Loucy (cell line): Measurements from ENCODE around the gene SEMA3F.
A peak's percentile ranks its signal among the peaks of the same experiment; 100 is the strongest.

Source experiments
- H2AFZ ChIP-seq: fragments of 200-600 bp; sonication (generic); 2 replicates; pipeline ENCODE4 v1.6.0; 2016; ENCODE audit warnings: antibody characterized with exemption, mild to moderate bottlenecking, low read length, moderate library complexity
- H3F3A ChIP-seq: fragments of 200-600 bp; 2 replicates; pipeline ENCODE4 v1.6.0; 2016; ENCODE audit warnings: antibody characterized with exemption, low read depth, mild to moderate bottlenecking
- H3K27me3 ChIP-seq: fragments of 200-600 bp; sonication (generic); 2 replicates; pipeline ENCODE4 v1.6.1; 2014; ENCODE audit warnings: low read length, mild to moderate bottlenecking; ENCODE audit not compliant: insufficient read depth, poor library complexity, severe bottlenecking
- H3K36me3 ChIP-seq: fragments of 200-600 bp; sonication (generic); 2 replicates; pipeline ENCODE4 v1.6.1; 2016; ENCODE audit warnings: low read length; ENCODE audit not compliant: insufficient read depth
- H3K4me1 ChIP-seq: fragments of 200-600 bp; sonication (generic); 2 replicates; pipeline ENCODE4 v1.5.1; 2014; ENCODE audit warnings: low read length, mild to moderate bottlenecking; ENCODE audit not compliant: insufficient read depth, poor library complexity, severe bottlenecking
- H3K4me2 ChIP-seq: fragments of 200-600 bp; sonication (generic); 2 replicates; pipeline ENCODE4 v1.6.0; 2014; ENCODE audit warnings: antibody characterized with exemption, low read length, low read depth, mild to moderate bottlenecking; ENCODE audit not compliant: poor library complexity, severe bottlenecking
- H3K4me3 ChIP-seq: fragments of 200-600 bp; sonication (generic); 2 replicates; pipeline ENCODE4 v1.5.1; 2014; ENCODE audit warnings: low read length, mild to moderate bottlenecking, mixed read lengths; ENCODE audit not compliant: poor library complexity, severe bottlenecking
- H3K79me2 ChIP-seq: fragments of 200-600 bp; sonication (generic); 2 replicates; pipeline ENCODE4 v1.6.1; 2014; ENCODE audit warnings: low read length; ENCODE audit not compliant: insufficient read depth
- H3K9ac ChIP-seq: fragments of 200-600 bp; sonication (generic); 2 replicates; pipeline ENCODE4 v1.6.0; 2014; ENCODE audit warnings: mild to moderate bottlenecking, low read depth, low read length, moderate library complexity; ENCODE audit not compliant: poor library complexity, severe bottlenecking
- H3K9me2 ChIP-seq: fragments of 200-600 bp; sonication (generic); replicated peaks from 2 replicates; pipeline ENCODE4 v1.6.1; 2016; ENCODE audit warnings: low read depth, low read length, mixed read lengths
- H3K9me3 ChIP-seq: fragments of 200-600 bp; sonication (generic); 2 replicates; pipeline ENCODE4 v1.6.1; 2014; ENCODE audit warnings: mild to moderate bottlenecking, antibody characterized with exemption, low read length, low read depth; ENCODE audit not compliant: insufficient read depth
- H4K20me1 ChIP-seq: fragments of 200-600 bp; sonication (generic); 2 replicates; pipeline ENCODE4 v1.6.0; 2014; ENCODE audit warnings: antibody characterized with exemption, low read length, mild to moderate bottlenecking; ENCODE audit not compliant: insufficient read depth, poor library complexity, severe bottlenecking
- EZH2phosphoT487 ChIP-seq: fragments of 200-600 bp; IDR thresholded peaks from 2 replicates; pipeline ENCODE4 v1.6.1; 2018; ENCODE audit warnings: antibody characterized with exemption, mild to moderate bottlenecking, moderate library complexity, borderline replicate concordance
- TF ChIP-seq, protein P1 (sequence below): fragments of 200-600 bp; sonication (generic); conservative IDR thresholded peaks from 2 replicates; pipeline ENCODE4 v1.5.1; 2014; ENCODE audit warnings: mild to moderate bottlenecking, antibody characterized with exemption, low read length

The SEMA3F gene

DNA sequence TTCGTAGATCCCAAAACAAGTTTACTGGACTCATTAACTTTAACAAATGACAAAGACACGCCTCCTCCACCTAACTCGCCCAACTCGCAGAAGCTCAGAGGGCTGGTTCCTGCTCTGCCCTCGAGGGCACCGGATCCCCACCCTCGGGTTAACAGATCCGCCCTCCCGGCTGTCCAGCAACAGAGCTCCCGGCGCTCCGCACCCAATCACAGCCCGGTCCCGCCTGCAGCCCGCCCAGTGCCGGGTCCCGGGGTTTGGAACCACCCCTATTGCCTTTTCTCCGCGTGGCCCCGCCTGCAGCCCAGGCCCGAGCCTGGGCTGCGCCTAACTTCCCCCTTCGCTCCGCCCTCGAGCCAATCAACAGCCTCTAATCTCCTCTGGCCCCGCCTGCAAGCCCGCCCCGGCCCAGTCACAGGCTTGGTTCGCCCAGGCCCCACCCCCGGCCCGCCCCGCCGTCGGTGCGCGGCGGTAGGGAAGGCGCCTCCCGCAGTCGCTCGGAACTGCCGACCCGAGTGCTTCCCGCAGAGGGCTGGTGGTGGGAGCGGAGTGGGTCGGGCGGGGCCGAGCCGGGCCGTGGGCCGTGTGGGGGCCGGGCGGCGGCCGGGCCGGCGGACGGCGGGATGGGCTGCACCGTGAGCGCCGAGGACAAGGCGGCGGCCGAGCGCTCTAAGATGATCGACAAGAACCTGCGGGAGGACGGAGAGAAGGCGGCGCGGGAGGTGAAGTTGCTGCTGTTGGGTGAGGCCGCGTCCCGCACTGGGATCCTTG lies 80.8 kb downstream of the SEMA3F start, which contains the start of gene GNAI2:
Gene GNAI2, plus strand, starts transcription at position 489 of the 768 bp plus-strand sequence. Its CDS starts 132 bp downstream, at position 621.
- Histone ChIP-seq H3K27me3 (peaks cover 5% of the 10 kb centered on the region), H3K79me2 (peaks cover 52% of the 10 kb centered on the region), H3K9ac (peak within 1 kb of the TSS; percentile 95), H3K36me3 (no peaks in the 10 kb centered on the region; the same call in 1 of the 2 replicates), H3K4me1 (peaks cover 35% of the 10 kb centered on the region), H3K4me3 (peak within 1 kb of the TSS; percentile 88), H3K9me2 (no peaks in the 10 kb centered on the region), H3K4me2 (peak within 1 kb of the TSS; percentile 99), H4K20me1 (peaks cover 41% of the 10 kb centered on the region), H3F3A (no peaks in the 10 kb centered on the region), H2AFZ (no peak within 1 kb of the TSS; the same call in 1 of the 2 replicates), H3K9me3 (no peaks in the 10 kb centered on the region)
- TF ChIP-seq EZH2phosphoT487, result no peak

DNA sequence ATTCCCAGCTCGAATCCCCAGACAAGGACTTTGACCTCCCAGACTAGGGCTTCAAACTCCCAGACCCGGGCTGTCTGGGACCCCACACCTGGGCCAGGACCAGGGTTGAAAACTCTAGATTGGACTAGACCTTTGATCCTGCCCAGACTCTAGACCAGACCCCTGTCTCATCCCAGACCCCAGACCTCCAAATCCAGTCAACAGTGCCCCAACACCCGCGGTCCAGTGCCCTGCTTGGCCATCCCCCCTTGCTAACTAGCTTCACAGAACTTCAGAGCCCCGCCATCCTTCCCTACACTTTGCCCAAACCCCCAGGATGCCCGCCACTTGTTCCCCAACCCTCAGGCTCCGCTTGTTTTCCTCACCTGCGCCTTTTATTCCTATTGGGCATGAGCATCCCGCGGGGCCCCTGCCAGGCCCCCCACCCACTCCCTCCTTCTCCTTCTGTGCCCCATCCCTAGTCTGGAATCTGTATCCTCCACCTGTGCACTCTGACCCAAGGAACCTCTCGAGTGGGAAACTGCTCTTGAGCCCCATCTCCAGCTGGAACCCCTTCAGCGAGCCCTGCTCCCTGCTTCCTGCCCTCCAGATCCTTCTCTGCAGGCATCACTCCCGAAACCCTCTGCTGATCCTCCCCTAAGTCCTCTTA lies 81.5 kb downstream of the SEMA3F start:
- Histone ChIP-seq H3K9ac (peak overlapping the region; percentile 95), H3F3A (no peaks in the 10 kb centered on the region), H3K9me3 (no peaks in the 10 kb centered on the region), H3K9me2 (no peaks in the 10 kb centered on the region), H3K36me3 (no peaks in the 10 kb centered on the region; the same call in 1 of the 2 replicates), H4K20me1 (peaks cover 48% of the 10 kb centered on the region), H3K27me3 (peaks cover 5% of the 10 kb centered on the region), H3K4me1 (peaks cover 36% of the 10 kb centered on the region), H2AFZ (no peak overlapping the region), H3K4me2 (peak overlapping the region; percentile 99), H3K79me2 (peaks cover 59% of the 10 kb centered on the region), H3K4me3 (peak overlapping the region; percentile 88)
- TF ChIP-seq, protein P1, sequence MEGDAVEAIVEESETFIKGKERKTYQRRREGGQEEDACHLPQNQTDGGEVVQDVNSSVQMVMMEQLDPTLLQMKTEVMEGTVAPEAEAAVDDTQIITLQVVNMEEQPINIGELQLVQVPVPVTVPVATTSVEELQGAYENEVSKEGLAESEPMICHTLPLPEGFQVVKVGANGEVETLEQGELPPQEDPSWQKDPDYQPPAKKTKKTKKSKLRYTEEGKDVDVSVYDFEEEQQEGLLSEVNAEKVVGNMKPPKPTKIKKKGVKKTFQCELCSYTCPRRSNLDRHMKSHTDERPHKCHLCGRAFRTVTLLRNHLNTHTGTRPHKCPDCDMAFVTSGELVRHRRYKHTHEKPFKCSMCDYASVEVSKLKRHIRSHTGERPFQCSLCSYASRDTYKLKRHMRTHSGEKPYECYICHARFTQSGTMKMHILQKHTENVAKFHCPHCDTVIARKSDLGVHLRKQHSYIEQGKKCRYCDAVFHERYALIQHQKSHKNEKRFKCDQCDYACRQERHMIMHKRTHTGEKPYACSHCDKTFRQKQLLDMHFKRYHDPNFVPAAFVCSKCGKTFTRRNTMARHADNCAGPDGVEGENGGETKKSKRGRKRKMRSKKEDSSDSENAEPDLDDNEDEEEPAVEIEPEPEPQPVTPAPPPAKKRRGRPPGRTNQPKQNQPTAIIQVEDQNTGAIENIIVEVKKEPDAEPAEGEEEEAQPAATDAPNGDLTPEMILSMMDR, result no peak
- no peak for TF ChIP-seq EZH2phosphoT487

DNA sequence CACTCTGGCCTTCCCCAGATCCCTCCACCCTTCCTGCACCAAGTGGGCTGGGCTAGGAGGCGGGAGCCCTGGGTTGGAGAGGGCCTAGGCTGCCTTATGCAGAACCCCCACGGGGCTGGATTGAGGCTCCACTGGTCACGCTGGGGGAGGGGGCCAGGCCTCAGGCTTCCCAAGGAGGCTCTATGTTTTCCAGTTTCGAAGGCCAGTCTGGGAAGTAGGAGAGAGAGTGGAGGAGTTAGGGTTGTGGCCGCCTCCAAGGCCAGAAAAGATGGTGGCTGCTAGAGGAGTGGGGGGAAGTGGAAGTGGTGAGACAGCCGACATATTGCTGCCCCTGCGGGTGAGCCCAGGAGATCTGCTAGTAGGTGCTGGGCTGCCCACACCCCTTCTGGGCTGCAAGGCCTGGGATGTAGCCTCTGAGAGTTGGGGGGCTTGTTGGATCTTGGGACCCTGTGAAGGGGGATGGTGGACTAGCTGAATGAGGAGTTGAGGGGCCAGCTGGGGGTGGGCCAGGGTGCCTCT lies 82.1 kb downstream of the SEMA3F start:
- peak overlapping the region; percentile 88 for H3K4me3 ChIP-seq
- H3K79me2 ChIP-seq, result peaks cover 65% of the 10 kb centered on the region
- peaks cover 42% of the 10 kb centered on the region for H3K4me1 ChIP-seq
- no peaks in the 10 kb centered on the region for H3K9me2 ChIP-seq
- H3F3A ChIP-seq, result no peaks in the 10 kb centered on the region
- TF ChIP-seq EZH2phosphoT487, result no peak
- TF ChIP-seq, protein P1, result no peak
- H3K9ac ChIP-seq, result peak overlapping the region; percentile 95
- peaks cover 53% of the 10 kb centered on the region for H4K20me1 ChIP-seq
- no peak overlapping the region for H2AFZ ChIP-seq
- no peaks in the 10 kb centered on the region for H3K9me3 ChIP-seq
- H3K36me3 ChIP-seq, result no peaks in the 10 kb centered on the region; the same call in 1 of the 2 replicates
- H3K27me3 ChIP-seq, result peaks cover 5% of the 10 kb centered on the region
- H3K4me2 ChIP-seq, result peak overlapping the region; percentile 99
